Omental fat pad (tissue), 4 donors: ENCODE results near the gene ASS1. TPM values are rescaled to one million over a fixed set of nuclear protein-coding genes. Genes with fewer than 3 reads are reported as not detected.

Source experiments
- small RNA-seq: library from RNA; depleted of rRNA; stranded (forward); fragments of <200 nt; gene quantifications from one replicate; pipeline ENCODE3, GENCODE V24; 2016
- total RNA-seq, 4 donors: library from RNA; depleted of rRNA; stranded (reverse); fragments of >200 nt; gene quantifications; one replicate each; pipeline ENCODE4 v1.1.0, GENCODE V29; 2016

The ASS1 gene
- total RNA-seq, 4 donors from 2014 or later, result 250 to 621 (median 378) TPM

Small RNAs within 50 kb of the gene (small RNA-seq; reads per million reads assigned to genes)
- not detected for gene RN7SL665P

Other genes with a start within 250 kb of the ASS1 start
- 1 to 10 TPM in 1 of 4 donors, under 1 TPM in 3; 0.19 to 5.8 (median 0.75) TPM for gene HMCN2, start 179.2 kb upstream of the ASS1 start, total RNA-seq
- gene FUBP3, start 134.6 kb downstream of the ASS1 start, total RNA-seq, result 10 to 100 TPM; 29.7 to 46.3 (median 37.9) TPM
- gene PRDM12, start 219.6 kb downstream of the ASS1 start, total RNA-seq, result not detected
- gene EXOSC2, start 248.8 kb downstream of the ASS1 start, total RNA-seq, result 10 to 100 TPM; 16.9 to 46.6 (median 22.6) TPM